ENCODE data around the gene FARP1. TPM values are rescaled to one million over a fixed set of nuclear protein-coding genes. Genes with fewer than 3 reads are reported as not detected.

Gene FARP1
- total and polyA plus RNA-seq, 8 donors = 11.6 to 319 (median 70.3) TPM

DNA sequence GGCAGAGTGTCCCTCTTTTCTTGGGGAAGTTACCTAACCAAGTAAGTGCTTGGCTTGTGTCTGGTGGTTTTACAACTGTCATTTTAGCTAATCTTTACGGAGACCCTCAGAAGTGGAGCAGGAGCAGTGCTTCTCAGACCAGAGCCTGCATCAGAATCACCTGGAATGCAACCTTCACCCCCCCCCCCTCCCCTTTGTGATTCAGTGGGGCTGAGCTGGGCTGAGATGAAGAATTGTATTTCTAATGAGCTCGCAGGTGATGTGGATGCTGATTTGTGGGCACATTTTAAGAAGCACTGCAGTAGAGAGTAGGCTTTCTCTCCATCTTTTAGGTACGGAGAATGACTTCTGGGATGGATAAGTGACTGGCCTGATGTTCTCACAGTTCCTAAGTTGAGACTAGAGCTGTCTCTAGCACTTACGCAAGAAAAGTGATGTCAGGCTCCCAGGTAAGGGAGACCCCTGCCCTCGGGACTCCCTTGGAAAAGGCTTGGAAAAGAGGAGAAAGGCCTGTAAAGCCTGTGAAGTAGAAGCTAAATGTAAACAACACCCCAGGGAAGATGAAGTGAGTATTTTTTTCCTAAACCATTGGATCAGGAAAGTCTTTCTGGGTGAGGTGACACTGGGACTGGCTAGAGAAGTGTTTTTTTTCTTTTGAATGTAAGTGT lies 57.5 kb downstream of the FARP1 start:
- 75 to 88% (median 80%) methylated on average over 5 of the region's 5 CpGs for WGBS, 5 donors
- Histone ChIP-seq H3K27ac (no peak overlapping the region), H3K9me3 (peaks cover 0 to 5% (median 3%) of the 10 kb centered on the region in 4 donors)

DNA sequence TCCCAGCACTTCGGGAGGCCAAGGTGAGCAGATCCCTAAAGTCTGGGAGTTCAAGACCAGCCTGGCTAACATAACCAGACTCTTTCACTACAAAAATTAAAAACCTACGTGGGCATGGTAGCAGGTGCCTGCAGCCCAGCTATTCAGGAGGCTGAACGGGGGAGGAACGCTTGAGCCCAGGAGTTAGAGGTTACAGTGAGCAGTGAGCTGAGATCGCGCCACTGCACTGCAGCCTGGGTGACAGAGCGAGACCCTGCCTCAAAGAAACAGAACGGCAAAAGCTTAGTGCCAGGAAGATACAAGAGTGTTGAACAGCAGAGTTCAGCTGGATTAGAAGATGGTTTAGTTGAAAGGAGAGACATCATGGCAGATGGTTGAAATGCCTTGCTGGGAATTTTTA lies 58.3 kb downstream of the FARP1 start:
- Histone ChIP-seq H3K36me3 (no peaks in the 10 kb centered on the region), H3K27ac (no peak overlapping the region), H3K9me3 (peaks cover 0 to 13% (median 9%) of the 10 kb centered on the region in 4 donors), H3K4me1 (peaks cover 5 to 53% (median 28%) of the 10 kb centered on the region in 4 donors), H3K27me3 (no peaks in the 10 kb centered on the region), H3K4me3 (no peak overlapping the region)
- TF ChIP-seq CTCF (IDR thresholded peaks at IDR 0.05) (no peak), POLR2A (IDR thresholded peaks at IDR 0.05) (no peak), POLR2AphosphoS5 (IDR thresholded peaks at IDR 0.05) (no peak), EP300 (IDR thresholded peaks at IDR 0.05) (no peak)
- DNase-seq = no peak
- WGBS, 5 donors = 85 to 97% (median 95%) methylated on average over 8 of the region's 8 CpGs
- intact Hi-C loops (cut with DNase I; ENCODE audit: low total_unique reads) = no loop called here

More for the DNA sequence above, 57.5 kb downstream of the FARP1 start:
- H3K4me3 ChIP-seq = no peak overlapping the region
- intact Hi-C loops (cut with DNase I; ENCODE audit: low total_unique reads) = no loop called here
- DNase-seq = no peak
- H3K4me1 ChIP-seq = peaks cover 8 to 61% (median 32%) of the 10 kb centered on the region in 4 donors
- no peaks in the 10 kb centered on the region for H3K36me3 ChIP-seq
- TF ChIP-seq CTCF (IDR thresholded peaks at IDR 0.05) = no peak
- no peaks in the 10 kb centered on the region for H3K27me3 ChIP-seq

DNA sequence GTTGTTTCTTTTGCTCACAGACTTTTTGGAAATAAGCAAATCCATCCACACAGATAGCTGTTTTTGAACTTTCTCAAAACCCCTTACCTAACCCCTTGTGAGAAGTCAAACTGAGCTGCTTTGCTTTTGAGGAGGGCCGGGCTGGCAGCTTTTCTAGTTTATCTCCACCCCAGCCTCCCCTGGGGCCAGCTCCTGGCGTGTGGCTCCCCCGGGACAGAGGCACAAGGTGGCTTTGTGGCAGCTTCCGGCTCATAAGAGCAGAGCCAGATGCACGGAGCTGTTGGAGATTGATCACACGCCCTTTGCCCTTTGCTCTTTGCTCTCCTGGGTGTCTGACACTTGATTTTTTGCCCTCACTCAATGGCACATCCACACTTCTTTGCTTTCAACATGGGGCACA lies 59.1 kb downstream of the FARP1 start:
- intact Hi-C loops (cut with DNase I; ENCODE audit: low total_unique reads) = no loop called here
- peak; percentile 43 to 51 for DNase-seq
- Histone ChIP-seq H3K36me3 (no peaks in the 10 kb centered on the region), H3K4me3 (no peak overlapping the region), H3K27me3 (no peaks in the 10 kb centered on the region), H3K4me1 (peaks cover 7 to 52% (median 29%) of the 10 kb centered on the region in 4 donors), H3K9me3 (peaks cover 0 to 16% (median 11%) of the 10 kb centered on the region in 4 donors), H3K27ac (peak overlapping the region in 1 of 5 donors; percentile 49)
- TF ChIP-seq POLR2AphosphoS5 (IDR thresholded peaks at IDR 0.05) = no peak
- TF ChIP-seq POLR2A (IDR thresholded peaks at IDR 0.05) = no peak
- no peak for TF ChIP-seq EP300 (IDR thresholded peaks at IDR 0.05)
- no peak for TF ChIP-seq CTCF (IDR thresholded peaks at IDR 0.05)
- WGBS, 5 donors = 31 to 55% (median 41%) methylated on average over 6 of the region's 6 CpGs

DNA sequence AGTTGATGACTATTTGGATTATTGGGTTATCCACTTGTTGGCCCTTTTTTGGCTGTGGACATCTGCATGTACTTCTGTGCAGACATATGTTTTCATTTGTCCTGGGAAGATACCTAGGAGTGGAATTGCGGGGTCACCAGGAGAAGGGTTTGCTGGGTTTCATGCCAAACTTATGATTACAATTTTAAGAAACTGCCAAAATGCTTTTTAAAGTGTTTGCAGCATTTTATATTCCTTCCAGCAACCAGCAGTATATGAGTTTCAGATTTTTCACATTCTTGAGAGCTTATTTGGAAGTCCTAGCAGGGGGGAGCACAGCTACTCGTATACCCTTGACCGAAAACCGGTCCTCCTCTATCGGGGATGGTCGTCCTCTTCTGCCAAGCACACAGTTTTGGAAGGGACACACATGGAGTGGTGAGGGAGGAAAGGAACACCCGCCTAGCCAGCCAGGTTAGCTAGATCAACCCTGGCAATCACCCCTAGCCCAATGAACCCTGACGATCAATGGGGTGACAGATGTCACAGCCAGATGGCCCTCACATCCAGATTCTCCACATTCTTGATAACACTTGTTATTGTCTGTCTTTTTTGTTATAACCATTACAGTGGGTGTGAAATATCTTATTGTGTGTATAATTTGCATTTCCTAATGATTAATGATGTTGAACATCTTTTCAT lies 60.9 kb downstream of the FARP1 start:
- Histone ChIP-seq H3K27ac (peak overlapping the region in 1 of 5 donors; percentile 41), H3K4me3 (no peak overlapping the region), H3K27me3 (no peaks in the 10 kb centered on the region), H3K4me1 (peaks cover 8 to 54% (median 28%) of the 10 kb centered on the region in 4 donors), H3K36me3 (no peaks in the 10 kb centered on the region), H3K9me3 (peaks cover 0 to 16% (median 11%) of the 10 kb centered on the region in 4 donors)
- WGBS, 5 donors = 63 to 88% (median 82%) methylated on average over 8 of the region's 8 CpGs
- intact Hi-C loops (cut with DNase I; ENCODE audit: low total_unique reads) = no loop called here
- DNase-seq = no peak
- TF ChIP-seq EP300 (IDR thresholded peaks at IDR 0.05) (no peak), POLR2A (IDR thresholded peaks at IDR 0.05) (no peak), CTCF (IDR thresholded peaks at IDR 0.05) (no peak), POLR2AphosphoS5 (IDR thresholded peaks at IDR 0.05) (no peak)
